GM19023 (cell line): Measurements from ENCODE around the gene BPIFA3.

Experiments
- ATAC-seq: cut with Tn5 transposase; IDR thresholded peaks from one replicate; pipeline ENCODE4 v1.9.1; 2021; ENCODE audit warnings: mild to moderate bottlenecking, moderate library complexity; ENCODE audit not compliant: unreplicated experiment

Gene BPIFA3

DNA sequence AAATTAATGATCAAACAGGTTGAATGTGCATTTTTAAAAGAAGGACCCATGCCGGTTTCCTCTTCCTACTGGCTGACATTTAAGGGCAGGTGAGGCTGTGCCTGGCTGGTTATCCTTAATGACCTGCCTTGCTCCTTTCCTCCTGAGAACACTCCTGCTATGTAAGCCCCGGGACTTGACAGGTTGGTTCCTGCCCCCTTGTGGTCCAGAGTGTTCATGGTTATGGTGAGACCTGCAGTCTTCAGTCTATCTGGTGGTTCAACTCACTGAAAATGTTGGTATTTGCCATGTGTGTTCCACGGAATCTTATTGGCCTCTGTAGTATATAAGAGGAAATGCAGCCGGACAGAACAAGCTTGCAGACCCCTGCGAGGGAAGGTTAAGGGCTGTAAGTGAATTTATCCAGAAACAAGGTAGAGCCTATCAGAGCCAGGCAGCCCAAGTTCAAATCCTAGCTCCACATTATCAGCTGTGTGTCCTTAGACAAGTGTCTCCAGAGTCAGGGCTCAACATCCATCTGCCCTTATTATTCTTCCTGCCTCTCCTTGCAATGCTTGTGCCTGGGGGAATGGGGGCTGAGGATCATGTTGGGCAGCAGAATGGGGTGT lies 5.2 kb upstream of the BPIFA3 start:
- no peak for ATAC-seq

DNA sequence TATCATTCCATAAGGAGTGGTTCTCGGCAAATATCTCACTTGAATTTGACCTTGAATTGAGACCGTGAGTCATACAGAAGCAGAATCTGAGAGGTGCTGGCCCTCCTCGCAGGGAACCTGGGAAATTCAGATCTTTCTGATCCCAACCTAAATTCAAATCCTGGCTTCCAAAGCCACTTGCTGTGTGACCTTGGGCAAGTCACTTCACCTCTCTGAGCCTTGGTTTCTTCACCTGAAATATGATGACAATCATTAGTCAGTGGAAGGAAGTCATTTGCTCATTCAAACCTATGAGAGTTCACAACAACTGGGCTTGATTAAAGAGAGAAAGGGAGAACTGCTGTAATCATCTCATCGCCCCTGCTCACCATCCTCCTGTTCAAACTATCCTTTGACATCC lies 7.2 kb downstream of the BPIFA3 start:
- ATAC-seq = no peak

DNA sequence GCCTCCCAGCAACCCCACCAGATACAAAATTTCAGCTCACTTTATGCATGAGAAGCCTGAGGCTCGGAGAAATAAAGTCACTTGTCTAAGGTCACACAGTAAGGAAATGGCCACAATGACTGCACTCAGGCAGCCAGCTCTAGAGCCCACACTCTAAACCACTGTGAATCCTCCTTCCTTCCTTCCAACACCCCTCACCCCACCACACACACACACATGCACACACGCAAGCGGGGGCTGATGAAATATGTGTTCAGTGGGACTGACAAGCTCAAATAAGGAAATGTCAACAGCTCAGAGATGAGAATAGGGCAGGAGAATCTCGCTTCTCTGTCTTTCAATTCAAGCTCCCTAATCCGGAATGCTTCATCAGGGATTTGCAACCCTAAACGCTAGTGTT lies 12.7 kb downstream of the BPIFA3 start:
- no peak for ATAC-seq

DNA sequence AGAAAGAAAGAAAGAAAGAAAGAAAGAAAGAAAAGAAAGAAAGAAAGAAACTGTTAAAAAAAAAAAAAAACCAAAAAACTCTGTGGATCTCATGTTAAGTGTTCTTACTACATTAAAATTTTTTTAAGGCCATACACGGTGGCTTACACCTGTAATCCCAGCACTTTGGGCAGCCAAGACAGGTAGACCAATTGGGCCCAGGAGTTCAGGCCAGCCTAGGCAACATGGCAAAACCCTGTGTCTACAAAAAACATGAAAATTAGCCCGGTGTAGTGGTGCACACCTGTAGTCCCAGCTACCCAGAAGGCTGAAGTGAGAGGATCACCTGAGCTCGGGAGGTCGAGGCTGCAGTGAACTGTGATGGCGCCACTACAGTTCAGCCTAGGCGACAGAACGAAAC lies 14.1 kb downstream of the BPIFA3 start:
- ATAC-seq = no peak

DNA sequence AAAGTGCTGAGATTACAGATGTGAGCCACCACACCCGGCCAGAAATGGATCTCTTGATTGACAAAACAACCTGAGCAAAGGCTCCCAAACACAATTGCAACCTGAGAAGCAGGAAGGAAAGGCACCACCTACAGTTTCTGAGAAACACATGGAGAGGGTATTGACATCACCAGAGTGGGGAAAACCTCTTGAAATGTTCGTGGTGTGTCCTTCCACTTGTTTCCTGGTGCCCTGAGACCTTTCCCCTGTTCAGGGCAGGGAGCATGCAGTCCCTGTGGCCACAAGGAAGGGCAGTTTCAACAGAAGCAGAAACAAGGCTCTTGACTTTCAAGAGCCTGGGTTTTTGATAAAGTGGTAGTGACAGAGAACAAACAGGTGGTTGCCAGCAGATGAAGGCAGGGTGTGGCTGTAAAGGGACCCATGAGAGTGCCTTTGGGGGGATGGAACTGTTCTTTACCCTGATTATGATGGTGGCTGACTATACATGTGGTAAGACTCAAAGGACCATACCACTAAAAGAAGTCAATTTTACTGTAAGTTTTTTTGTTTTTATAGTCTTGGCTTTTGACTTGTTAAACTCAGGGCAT lies 15.4 kb downstream of the BPIFA3 start:
- no peak for ATAC-seq

DNA sequence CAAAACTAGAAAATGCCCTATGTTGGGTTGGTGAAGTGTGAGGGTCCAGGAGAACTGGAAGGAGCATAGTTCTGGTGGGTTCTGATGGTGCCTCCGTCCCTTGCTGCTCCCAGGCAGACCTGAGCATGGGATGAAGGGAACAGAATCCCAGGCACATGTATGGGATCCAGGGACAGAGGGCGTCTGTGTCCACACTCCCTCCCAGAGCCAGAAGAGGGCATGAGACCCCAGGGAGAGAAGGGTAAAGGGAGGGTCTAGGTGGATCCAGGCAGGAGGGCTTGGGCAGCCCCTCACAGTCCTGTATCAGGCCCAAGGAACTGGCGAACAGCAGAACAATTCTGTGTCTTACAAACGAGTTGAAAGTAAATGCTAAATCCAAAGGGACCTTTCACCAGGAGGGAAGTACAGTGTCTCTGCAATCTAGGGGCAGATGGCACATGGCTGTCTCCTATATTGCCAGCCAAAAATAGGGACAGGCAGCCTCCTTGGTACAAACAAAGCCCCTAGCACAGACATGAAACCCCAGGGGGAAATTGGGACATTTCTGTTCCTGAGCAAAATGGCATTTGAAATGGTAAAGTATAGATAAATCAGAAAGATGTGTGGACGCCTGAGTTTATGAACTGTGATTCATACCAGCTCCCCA lies 16.1 kb downstream of the BPIFA3 start:
- ATAC-seq = no peak

DNA sequence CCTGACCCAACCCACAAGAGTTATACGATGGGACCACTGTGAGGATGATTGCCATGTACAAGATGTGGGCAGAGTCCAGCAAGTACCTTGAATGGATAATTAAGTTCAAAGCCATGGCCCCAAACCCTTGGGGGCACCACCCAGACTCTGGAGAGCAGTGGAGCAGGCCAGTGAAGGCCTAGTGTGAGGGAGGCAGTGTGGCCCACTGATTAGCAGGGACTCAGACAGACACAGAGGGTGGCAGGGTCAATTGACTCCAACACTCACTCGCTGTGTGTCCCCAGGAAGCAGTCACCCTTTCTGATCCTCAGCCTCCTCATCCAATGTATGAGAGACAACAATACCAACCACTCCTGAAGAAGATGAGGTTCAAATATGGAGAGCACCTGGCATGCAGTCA lies 16.9 kb downstream of the BPIFA3 start:
- ATAC-seq = no peak

DNA sequence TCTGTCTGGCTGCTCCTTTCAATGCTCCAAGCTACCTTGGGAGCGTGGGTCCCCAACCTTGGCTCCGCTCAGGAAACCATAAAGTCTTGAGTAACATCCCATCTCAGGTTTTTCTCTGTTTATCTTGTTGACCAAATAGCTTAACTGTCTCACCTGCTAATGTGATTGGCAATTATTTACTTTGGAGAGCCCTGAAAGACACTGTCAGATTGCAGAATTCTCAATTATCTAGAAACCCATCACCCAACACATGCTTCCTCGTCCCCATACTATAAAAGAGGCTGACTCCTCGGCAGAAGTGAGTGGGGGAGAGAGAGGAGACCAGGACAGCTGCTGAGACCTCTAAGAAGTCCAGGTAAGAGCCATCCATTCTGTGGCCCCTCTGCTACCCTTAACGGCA lies 18.5 kb downstream of the BPIFA3 start, which contains the start of gene BPIFA1:
TSS of gene BPIFA1 (plus strand) at position 301 of the 400 bp plus-strand sequence. CDS start 1,716 bp downstream, outside the sequence.
- ATAC-seq = no peak

DNA sequence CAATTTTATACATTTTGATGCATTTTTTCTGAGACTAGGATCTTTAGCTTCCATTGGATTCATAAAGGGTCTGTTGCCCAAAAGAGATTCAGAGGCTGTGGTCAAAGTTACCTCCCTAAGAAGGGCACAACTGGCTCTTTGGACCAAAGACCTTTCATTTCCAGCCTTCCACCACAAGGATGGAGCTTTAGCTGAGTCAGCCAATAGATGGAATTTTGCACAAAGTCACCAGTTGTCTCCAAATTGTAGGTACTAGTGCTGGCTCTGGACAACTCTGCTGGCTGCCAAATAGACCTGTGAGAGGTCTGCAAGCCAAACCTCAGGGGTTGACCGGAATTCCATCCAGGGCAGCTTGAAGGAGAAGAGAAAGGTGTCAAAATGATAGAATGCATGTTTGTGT lies 19.2 kb downstream of the BPIFA3 start:
- ATAC-seq = no peak

DNA sequence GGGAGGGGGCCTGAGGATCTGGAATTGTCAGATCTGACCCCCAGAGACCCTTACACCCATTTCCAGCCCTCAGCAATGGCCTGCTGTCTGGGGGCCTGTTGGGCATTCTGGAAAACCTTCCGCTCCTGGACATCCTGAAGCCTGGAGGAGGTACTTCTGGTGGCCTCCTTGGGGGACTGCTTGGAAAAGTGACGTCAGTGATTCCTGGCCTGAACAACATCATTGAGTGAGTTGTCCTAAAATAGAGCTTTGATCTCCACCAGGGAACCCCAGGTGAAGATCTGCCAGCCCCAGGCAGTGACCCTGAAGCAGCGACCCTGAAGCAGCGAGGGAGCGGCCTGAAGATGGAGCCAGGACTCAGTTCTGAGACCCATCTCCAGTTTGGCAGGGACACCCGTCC lies 20.8 kb downstream of the BPIFA3 start:
- ATAC-seq = no peak

DNA sequence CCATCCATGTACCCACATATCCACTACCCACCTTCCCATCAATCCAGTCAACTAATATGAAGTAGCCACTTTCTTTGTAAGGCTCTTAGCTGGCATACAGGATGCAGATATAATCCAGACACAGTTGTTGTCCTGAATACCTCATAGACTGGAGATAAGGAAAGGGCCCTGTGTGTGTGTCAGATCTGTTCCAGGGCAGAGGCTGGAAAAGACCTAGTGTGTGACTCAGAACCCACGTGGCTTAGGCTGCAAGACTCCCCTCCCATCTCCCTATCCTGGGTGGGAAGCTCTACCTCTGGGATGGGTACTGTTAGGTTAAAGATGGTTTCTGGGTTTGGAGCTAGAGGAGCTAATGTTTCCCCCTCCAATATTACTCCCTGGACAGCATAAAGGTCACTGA lies 22.3 kb downstream of the BPIFA3 start:
- no peak for ATAC-seq

DNA sequence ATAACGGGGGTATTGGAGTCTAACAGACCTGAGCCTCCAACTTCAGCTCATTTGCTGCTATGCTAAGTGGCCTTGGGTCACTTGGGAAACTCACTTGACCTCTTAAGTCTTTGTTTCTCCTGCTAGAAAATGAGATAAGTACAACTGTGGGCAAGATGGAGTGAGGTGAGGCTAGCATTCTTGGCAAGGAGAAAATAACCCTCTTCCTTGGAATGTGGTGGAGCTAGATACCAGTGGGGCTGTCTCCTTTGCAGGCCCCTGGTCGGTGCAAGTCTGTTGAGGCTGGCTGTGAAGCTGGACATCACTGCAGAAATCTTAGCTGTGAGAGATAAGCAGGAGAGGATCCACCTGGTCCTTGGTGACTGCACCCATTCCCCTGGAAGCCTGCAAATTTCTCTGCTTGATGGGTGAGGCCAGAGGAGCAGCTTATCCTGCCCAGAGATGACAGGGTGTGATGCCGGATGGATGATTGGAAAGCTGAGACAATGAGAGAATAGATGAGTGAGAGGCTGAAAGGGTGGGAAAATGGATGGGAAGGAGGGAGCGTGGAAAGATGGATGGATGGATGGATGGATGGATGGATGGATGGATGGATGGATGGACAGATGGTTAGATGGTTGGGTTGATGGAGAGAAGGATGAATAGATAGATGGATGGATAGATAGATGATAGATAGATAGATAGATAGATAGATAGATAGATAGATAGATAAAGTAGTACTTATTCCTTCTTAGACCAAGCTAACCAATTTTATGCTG lies 23.0 kb downstream of the BPIFA3 start:
- ATAC-seq = no peak

DNA sequence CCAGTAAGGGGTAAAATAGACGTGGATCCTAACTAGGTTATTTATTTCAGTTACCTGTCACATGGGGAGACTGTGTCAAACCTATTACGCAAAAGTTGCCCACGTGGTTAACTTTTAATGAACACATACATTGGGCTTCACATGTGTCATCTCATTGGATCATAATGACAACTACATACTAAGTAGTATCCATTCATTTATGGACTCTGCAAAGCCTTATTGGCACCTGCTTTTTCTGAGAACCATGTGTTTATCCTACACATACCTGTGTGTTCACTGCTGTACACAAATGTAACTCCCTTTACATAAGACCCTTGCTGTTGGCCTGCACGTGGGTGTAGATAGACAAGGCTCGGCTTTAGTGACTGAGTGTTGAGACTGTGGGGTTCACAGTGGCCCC lies 23.8 kb downstream of the BPIFA3 start:
- no peak for ATAC-seq

DNA sequence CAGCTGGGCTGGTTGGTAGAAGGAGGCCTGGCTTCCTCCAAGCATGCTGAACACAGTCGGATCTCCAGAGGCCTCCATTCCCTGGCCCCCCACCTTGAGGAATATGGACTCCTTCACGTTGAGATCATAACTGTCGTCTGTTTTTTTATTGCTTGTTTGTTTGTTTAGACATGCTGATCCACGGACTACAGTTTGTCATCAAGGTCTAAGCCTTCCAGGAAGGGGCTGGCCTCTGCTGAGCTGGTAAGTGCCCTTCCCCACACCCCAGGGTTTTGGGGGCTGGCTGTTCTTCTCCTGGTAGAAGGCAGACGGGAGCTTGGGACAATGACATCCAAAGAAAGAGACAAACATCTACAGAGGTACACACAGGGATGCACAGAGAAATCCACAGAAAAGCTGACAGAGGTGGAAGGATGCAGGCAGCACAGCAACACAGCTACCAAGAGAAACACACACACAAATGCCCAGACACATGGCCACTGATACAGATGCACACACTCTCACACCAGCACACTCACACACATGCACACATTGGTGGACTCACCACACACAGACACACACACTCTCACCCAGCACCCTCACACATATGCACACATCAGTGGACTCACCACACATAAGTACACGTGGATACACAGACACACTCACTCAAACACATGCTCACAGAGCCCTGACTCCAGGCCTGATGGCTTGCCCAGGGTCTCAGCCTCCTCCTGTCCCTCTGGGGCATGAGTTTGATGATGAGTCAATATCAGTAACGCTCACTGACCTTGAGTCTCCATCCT lies 25.4 kb downstream of the BPIFA3 start:
- ATAC-seq = no peak

DNA sequence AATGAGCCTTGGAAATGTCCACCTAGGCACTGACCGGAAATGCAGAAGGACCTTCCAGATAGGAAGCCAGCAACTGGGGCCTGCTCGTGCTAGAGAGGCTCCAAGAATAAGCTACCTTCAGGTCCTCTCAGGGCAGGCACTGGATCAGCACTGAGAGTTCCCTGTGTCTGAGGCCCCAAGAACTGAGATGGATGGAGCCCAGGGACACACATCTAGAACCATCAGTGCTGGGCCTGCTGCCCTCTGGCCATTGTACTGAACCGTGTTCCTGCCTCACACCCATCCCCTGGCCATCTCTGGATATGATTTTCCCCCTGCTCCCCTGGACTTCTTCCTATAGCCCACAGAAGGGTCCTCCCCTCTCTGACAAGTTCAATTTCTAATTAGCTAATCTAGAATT lies 28.9 kb downstream of the BPIFA3 start:
- ATAC-seq = no peak

DNA sequence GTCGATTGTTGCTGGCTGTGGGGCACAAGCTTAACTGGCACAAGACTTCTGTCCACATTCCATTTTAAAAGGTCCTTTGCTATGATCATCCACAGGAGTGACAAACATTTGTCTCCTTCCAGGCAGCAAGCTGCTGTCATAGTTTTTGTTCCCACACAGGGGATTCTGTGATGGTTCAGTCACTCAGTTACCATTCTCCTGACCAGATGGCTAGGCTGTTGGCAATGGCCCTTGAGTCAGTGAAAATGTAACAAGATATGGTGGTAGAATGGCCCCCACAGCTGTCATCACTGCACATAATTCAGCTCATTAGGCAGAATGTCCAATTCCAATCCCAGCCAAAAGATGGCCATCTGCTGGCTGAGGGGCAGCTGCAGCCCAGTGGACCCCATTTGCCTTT lies 32.3 kb downstream of the BPIFA3 start:
- ATAC-seq = no peak

DNA sequence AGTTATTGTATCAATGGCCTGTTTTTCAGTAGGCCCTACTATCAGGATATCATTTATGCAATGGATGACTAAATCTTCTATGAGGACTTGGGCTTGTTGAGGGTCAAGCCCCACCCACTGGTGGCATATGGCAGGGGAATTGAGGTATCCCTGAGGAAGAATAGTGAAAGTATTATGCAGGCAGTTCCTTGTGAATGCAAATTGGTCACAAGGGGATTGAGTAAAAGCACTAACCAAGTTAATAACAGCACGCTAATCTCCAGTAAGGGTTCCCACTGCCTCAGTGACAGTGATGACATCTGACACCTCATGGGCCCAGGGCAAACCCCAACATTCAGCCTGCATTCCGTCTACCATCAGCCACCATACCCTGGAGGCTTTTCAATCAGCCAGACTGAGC lies 33.5 kb downstream of the BPIFA3 start:
- ATAC-seq = no peak

DNA sequence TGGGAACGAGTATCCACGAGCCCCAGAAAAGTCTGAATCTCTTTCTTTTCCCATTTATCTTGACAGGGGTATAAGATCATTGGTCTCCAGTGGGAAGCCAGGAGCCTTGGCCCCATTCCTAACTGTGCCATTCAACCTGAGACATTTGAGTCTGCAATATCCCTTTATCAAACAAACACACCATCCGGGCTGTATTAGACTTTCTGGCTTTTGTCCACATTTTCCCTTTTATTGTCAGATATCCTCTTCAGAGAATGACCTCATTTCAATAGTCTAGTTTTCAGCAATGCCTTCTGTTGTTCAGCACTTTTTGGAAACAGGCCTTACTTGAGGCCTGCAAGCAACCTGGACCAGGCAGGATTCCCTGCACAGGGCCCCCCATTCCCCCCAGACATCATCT lies 34.3 kb downstream of the BPIFA3 start:
- no peak for ATAC-seq

DNA sequence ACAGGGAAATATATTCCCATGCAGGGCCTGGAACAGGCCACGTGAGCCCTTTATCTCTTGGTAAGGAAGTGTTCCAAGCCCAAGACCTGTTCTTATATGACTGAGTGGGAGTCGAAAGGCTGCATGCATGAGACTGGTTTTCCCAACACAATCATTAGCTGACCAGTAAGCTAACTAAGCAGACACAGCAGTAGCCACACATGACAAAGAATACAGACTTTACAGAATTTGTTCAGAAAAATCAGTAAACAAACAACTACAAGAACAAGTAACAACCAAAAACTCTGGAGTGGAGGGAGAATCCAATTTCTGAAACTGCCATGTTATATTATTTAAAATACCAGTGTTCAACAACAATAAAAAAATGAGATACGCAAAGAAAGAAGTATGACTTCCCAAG lies 35.3 kb downstream of the BPIFA3 start:
- no peak for ATAC-seq

DNA sequence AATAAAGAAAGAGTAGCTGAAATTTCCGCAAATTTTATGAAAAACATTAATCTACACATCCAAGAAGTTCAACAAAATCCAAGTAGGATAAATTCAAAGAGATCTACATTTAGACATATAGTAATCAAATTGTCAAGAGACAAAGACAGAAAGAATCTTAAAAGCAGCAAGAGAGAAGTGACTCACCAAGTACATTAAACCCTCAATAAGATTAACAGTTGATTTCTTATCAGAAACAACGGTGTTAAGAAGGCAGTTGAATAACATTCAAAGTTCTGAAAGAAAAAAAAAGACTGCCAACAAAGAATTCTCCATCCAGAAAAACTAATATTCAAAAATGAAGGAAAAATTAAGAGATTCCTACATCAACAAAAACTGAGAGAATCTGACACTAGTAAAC lies 37.9 kb downstream of the BPIFA3 start:
- ATAC-seq = no peak

DNA sequence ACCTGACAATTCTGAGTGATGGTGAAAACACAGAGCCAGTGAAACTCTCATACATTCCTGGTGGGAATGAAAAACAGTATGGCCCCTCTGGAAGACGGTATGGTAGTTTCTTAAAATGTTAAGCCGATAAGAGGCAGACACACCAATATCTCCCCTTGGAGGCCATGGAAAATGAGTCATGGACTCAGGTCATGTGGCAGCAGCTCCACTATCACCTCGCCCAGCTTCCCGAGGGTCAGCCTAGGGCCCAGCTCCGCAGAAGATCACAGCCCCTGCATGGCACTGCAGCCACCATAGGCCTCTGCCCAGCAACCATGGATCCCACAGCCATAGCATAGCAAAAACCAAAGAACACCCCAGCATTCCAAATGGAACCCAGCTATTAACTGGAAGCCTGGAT lies 40.1 kb downstream of the BPIFA3 start:
- no peak for ATAC-seq
